Germinal center (tissue), 1 donor: ENCODE data around the gene C1orf167.
A peak's percentile ranks its signal among the peaks of the same experiment; 100 is the strongest.

Source experiments
- DNase-seq: peaks from one replicate; pipeline ENCODE4 v3.0.0; 2012; ENCODE audit warnings: mixed read lengths, low spot score

Gene C1orf167

GRCh38 chr1:11761285-11761684 is 708 bp upstream of the C1orf167 start:
- no peak for DNase-seq

DNA sequence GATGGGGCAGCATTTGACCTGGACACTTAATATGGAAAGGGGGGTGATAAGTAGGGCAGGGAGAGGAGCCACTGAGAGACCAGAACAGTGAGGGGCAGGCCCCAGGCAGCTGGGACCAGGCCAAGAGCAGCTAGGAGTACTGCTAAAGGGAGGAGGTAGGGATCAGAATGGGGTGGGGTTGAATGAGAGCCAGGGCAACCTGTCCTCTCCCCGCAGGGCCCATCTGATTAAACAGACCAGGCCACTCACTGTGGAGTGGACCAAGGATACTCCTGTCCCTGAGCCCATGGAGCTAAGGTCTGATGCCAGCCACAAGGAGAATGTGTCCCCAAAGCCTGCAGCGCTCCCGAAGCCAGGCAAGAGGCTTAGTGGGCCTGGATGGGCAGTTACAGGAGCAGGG is 2.1 kb downstream of the C1orf167 start:
- DNase-seq = no peak

DNA sequence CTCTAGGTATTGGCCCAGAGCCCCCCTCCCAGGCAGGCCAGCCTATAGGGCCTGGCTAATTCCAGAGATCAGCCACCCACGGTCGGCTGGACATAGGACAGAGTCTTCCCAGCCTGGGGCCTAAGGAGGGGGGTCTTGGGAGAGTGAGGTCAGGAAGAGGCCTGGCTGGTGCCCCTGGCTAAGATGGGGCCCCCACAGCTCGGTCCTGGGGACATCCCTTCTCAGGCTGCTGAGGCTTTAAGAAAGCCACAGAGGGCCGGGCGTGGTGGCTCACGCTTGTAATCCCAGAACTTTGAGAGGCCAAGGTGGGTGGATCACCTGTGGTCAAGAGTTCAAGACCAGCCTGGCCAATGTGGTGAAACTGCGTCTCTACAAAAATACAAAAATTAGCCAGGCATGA is 2.5 kb downstream of the C1orf167 start:
- no peak for DNase-seq

DNA sequence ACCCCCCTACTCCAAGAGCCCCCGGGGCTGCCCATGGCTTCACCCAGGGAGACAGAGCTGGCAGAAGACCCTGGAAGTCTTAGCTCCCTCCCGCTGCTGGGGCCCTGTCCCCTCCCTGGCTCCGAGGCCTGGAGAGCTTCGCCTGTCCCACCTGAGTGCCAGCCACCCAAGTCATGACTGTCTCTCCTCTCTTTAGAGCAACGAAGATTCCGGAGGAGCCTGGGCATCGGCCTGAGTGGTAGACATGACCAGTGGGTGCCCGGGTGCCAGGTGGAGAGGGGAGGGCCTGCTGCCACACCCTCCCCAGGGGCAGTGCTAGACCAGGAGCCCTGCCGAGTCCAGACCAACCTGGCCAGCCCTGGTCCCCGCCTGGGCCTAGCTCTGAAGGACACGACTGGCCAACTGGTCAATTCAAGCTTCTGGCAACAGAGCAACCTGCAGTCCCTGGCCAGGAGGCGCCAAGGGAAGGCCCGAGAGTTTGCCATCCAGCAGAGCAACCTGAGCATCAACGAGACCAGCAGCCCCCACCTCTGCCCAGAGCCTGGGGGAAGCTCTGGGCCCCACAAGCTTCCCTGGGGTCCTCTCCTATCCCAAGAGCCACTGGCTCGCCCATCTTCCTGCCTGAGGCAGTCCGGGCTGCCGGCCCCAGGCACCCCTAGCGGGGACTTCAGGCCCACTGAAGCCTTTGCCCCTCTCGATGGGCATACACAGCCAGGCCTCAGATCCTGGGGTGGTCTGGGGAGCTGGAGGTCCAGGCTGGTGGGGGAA is 3.9 kb downstream of the C1orf167 start:
- no peak for DNase-seq

GRCh38 chr1:11766429-11766776 is 4.4 kb downstream of the C1orf167 start:
- DNase-seq = no peak

- DNase-seq = no peak
These were observed 6.1 kb downstream of the C1orf167 start for GRCh38 chr1:11767922-11768704.

GRCh38 chr1:11768821-11769220 is 6.8 kb downstream of the C1orf167 start:
- DNase-seq = no peak

GRCh38 chr1:11769274-11769673 is 7.3 kb downstream of the C1orf167 start:
- no peak for DNase-seq

- DNase-seq = no peak
These were observed 8.0 kb downstream of the C1orf167 start for GRCh38 chr1:11770011-11770410.

GRCh38 chr1:11771481-11772043 is 9.6 kb downstream of the C1orf167 start:
- no peak for DNase-seq

DNA sequence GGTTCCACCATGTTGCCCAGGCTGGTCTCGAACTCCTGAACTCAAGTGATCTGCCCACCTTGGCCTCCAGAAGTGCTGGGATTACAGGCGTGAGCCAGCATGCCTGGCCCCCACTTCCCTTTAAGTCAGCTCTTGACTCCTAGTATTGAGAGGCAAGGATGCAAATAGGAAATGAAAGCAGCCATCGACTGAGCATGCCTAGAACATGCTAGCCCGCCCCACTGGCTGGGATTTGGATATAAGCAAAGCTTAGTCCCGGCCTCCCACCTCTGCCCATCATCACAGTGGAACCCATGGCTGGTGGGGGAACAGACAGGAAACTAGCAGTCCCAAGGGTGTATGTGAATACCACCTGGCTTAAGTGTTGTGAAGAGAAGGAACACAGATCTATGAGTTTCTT is 10.5 kb downstream of the C1orf167 start:
- peak; percentile 67 for DNase-seq

- DNase-seq = no peak
These were observed 12.8 kb downstream of the C1orf167 start for GRCh38 chr1:11774753-11775152.

- DNase-seq = no peak
These were observed 15.8 kb downstream of the C1orf167 start for GRCh38 chr1:11777658-11778322.

- DNase-seq = no peak
These were observed 16.3 kb downstream of the C1orf167 start for GRCh38 chr1:11778336-11778735.

DNA sequence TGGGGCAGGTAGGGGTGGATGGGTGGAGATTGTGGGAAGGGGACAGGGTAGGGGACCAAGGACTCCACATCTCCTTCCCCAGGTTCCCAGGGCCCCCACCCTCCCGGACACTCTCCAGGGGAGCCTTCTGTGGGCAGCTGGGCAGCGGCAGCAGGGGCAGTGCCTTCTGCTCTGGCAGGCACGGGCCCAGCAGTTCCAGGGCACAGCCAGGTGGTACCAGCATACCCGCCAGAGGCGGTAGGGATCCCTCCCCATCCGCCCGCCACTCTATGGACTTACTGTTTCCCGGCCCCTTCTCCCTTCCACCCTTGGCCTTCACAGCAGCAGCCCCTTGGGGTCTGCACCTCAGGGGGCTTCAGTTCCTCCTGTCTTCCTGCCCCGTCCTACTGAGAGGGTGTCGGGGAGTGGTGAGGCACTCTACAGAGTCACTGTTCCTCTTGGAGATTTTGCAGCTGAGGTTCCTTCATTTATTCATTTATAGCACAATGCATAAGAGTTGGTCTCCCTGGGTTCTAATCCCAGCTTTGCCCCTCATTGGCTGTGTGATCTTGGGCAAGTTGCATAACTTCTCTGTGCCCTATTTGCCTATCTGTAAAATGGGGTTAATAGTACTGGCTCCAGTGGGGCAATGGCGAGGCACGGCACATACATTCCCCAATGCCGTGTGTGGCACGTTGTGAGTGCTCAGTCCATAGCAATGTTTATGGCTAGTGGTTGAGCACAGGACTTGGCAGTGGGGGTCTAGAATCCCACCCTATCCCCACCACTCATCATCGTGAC is 17.0 kb downstream of the C1orf167 start:
- no peak for DNase-seq

DNA sequence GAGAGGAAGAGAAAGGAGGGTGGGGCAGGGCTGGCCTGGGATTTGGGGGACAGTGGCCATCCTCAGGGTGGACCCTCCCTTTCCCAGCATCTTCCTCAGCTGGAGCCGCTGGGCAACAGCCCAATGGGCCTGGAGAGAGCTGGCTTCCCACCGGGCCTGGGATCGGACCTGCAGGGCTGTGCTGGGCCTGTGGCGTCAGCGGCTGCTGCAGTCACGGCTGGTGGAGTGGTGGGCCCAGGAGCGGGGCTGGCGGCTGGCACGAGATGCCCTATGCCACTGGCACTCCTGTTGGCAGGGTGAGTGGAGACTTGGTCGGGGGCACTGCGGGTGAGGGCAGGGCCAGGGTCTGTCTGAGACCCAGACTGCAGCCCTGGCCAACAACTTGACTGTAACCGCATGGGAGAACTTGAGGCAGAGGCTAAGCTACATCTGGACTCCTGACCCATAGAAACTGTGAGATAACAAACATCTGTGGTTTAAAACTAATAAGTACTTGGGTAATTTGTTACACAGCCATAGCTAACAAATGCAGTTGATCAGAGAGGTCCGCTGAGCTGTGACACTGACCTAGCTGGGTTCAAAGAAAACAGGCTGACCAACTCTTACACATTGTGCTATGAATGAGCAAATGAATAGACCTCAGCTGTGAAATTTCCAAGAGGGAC is 17.9 kb downstream of the C1orf167 start:
- DNase-seq = no peak

DNA sequence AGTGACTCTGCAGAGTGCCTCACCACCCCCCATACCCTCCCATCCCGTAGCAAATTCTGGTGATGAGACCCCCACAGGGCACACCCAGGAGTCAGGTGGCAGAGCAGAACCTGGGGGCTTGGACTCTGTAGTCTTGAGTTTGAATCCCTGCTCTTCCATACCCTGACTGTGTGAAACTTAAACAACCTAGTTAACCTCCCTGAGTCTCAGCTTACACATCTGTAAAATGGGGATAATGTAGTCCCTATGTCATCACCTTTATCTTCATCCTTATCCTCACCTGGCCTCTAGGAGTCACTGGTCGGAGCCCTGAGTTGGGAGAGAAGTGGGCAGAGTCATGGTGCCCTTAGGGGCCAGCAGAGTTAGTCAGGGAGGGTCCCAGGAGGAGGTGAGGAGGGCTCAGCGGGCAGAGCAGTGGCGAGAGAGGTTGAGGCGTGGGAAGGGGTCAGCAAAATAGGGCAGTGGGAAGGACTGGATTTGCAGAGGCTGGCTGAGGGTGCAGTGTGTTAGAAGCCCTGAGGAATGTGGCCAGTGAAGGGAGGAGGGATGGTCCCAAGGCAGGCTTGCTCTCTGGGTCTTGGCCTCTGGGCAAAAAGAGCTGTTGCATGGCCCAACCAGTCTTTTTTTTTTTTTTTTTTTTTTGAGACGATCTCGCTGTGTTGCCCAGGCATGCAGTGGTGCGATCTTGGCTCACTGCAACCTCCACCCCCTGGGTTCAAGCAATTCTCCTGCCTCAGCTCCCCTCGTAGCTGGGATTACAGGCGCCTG is 18.6 kb downstream of the C1orf167 start:
- no peak for DNase-seq

GRCh38 chr1:11781297-11781696 is 19.3 kb downstream of the C1orf167 start:
- DNase-seq = no peak

DNA sequence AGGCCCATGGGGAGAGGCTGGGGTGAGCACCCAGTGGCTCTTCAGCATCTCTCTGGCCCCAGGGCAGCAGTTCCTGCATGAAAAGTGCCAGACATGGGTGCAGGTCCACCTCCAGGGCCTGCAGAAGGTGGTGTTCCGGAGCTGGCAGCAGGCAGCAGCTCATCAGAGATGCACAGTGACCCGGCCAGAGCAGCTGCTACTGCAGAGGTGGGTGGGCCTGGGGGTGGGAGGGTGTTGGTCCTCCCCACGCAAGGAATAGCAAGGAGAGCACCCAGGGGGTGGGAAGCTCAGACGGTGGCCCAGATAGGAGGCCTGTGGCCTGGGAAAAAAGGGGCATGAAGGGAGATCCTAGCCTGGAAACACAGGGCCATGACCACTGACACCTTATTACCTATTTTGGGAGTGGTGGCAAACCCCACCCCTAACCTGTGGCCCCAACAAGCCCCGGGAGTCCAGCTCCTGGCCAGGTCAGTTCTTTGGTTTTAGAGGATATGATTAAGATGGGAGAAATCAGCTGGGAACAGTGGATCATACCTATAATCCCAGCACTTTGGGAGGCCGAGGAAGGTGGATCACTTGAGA is 20.2 kb downstream of the C1orf167 start:
- no peak for DNase-seq

DNA sequence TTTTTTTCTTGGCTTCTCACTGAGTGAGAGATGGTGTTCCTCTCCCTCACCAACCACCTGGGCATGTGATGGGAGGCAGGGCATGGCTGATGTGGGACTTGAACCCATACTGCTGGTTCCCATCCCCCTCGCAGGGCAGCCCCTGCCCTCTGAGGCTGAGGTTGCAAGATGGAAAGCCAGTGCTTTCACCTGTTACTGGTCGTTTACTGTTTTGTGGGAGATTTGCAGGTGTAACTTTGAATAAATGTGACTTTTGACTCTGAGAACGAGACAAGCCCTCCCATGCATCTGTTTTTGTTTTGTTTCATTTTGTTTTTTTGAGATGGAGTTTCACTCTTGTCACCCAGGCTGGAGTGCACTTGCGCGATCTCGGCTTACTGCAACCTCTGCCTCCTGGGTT is 21.6 kb downstream of the C1orf167 start:
- DNase-seq = no peak
